WI38 (cell line): ENCODE data around the gene ORC5.
"Not testable (repeated sequence)": the region's sequence is repeated elsewhere in the genome, so short reads cannot be mapped to it uniquely, and the experiment has no call there.

Experiments
- H3K4me3 ChIP-seq: 2 replicates; pipeline ENCODE4 v1.5.1; 2011; ENCODE audit warnings: low read depth, mild to moderate bottlenecking, control low read depth, low read length
- CTCF ChIP-seq: IDR thresholded peaks from 2 replicates; pipeline ENCODE4 v1.5.1; 2012; ENCODE audit warnings: low read depth, mild to moderate bottlenecking, control low read depth, low read length

ORC5 gene

GRCh38 chr7:104241538-104242209 lies 33.9 kb upstream of the ORC5 start:
- H3K4me3 ChIP-seq, result no peak overlapping the region
- no peak for TF ChIP-seq CTCF

GRCh38 chr7:104241135-104241534 lies 33.3 kb upstream of the ORC5 start:
- no peak overlapping the region for H3K4me3 ChIP-seq
- TF ChIP-seq CTCF, result no peak

GRCh38 chr7:104240401-104240800 lies 32.6 kb upstream of the ORC5 start:
- no peak for TF ChIP-seq CTCF
- H3K4me3 ChIP-seq, result no peak overlapping the region

GRCh38 chr7:104234990-104235389 lies 27.2 kb upstream of the ORC5 start:
- H3K4me3 ChIP-seq, result not testable (repeated sequence)

- no peak overlapping the region for H3K4me3 ChIP-seq
- peak; percentile 82 for TF ChIP-seq CTCF
Measured at GRCh38 chr7:104231054-104232046, 23.5 kb upstream of the ORC5 start.

GRCh38 chr7:104230606-104231005 lies 22.8 kb upstream of the ORC5 start:
- TF ChIP-seq CTCF, result no peak
- no peak overlapping the region for H3K4me3 ChIP-seq

GRCh38 chr7:104228442-104228841 lies 20.6 kb upstream of the ORC5 start:
- TF ChIP-seq CTCF, result no peak
- no peak overlapping the region for H3K4me3 ChIP-seq
